Measurements from ENCODE around the gene LYPD8. TPM values are rescaled to one million over a fixed set of nuclear protein-coding genes. Genes with fewer than 3 reads are reported as not detected.
"Not testable (repeated sequence)": the region's sequence is repeated elsewhere in the genome, so short reads cannot be mapped to it uniquely, and the experiment has no call there.

The LYPD8 gene, protein sequence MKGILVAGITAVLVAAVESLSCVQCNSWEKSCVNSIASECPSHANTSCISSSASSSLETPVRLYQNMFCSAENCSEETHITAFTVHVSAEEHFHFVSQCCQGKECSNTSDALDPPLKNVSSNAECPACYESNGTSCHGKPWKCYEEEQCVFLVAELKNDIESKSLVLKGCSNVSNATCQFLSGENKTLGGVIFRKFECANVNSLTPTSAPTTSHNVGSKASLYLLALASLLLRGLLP
- total RNA-seq (2014; rRNA removed; shearing (Covaris generic)): not detected in 2 replicates

DNA sequence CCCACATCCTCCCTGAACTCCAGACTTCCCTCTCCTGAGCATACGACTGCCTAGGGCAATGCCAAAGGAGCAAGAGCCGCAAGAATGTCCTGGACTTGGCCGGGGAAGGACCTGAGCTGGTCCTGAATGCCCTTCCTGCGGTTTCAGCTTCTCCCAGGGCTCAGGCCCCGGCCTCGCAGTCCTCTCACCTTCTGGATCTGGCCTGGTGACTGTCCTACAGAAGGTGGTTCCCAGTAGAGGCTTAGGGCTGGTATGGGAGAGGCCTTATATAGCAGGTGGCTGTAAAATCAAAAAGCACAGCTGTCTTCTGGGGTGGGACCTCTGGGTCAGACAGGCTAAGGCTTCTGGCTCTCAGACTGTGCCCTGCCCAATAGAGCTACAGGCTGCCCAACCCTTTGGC, at the start of gene LYPD8:
TSS of gene LYPD8 (minus strand) at position 243 of the 400 bp plus-strand sequence. CDS start 4,678 bp downstream, outside the sequence.
- no peak for DNase-seq (ENCODE audit: low spot score)
- in situ Hi-C loops (cut with HindIII; ENCODE audit: low sequenced_read_pairs): no loop called here

DNA sequence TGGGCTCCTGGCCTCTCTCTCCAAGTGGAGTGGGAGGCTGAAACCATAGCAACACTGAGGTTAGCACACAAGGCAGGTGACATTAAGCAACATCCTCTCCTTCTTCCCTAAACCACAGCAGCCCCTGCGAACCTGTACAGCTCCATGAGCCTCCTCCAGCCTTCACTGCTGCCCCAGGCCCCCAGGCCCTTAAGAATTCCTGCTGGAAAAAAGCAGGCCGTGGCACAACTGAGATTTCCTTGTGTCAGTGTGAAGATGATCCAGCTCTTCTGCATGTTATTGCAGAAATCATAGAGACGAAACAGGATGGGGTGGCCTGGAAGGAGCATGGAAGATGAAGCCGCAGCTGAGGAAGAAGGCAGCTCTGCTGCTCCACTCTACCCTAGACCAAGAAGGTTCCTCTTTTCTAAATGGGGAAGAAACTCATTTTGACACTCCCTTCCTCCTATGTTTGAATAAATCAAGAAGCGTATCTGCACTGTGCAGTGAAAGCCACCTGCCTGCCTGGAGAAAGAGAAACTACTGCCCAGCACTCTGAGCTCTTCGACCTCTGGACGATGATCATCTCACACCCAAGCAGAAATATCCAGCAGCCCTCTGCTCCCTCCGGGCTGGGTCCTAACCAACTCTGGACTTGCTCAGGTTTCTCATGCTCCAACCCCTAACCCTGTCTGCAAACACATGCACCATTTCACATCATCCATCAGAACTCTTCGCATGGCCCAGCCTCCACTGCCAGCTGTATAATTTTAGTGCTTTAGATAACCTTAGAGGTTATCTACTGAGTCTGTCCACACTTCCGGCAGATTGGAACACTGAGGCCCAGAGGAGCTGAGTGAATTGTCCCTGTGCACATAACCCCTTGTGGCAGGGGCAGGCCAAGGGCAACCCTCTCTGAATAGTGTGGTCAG, 49.5 kb upstream of the LYPD8 start:
- in situ Hi-C loops (cut with HindIII; ENCODE audit: low sequenced_read_pairs): no loop called here

DNA sequence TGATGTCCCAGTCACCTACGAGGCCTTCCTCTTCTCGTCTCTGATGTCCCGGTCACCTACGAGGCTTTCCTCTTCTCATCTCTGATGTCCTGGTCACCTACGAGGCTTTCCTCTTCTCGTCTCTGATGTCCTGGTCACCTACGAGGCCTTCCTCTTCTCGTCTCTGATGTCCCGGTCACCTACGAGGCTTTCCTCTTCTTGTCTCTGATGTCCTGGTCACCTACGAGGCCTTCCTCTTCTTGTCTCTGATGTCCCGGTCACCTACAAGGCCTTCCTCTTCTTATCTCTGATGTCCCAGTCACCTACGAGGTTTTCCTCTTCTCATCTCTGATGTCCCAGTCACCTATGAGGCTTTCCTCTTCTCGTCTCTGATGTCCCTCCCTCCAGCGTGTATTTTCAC, 47.9 kb upstream of the LYPD8 start:
- in situ Hi-C loops (cut with HindIII; ENCODE audit: low sequenced_read_pairs); DNase-seq (ENCODE audit: low spot score): not testable (repeated sequence)

More for the DNA sequence above, 49.5 kb upstream of the LYPD8 start:
- DNase-seq (ENCODE audit: low spot score): no peak

DNA sequence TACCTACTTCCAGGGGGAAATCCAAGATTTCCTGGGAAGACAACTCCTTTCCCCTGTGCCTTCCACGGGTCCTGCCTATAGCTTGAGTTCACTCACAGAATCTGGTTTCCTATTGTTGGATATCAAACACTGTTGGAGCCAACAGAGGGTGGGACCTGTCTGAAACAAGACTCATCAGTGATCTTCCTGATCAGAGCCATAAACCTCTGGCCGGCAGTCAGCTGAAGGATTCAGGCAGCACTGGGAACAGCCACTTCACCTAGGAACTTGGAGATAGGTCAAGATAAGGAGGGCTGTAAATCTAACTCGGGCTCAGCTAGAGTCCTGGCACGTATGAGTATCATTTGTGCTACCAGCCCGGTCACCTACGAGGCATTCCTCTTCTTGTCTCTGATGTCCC, 46.9 kb upstream of the LYPD8 start:
- DNase-seq (ENCODE audit: low spot score): no peak
- in situ Hi-C loops (cut with HindIII; ENCODE audit: low sequenced_read_pairs): no loop called here

DNA sequence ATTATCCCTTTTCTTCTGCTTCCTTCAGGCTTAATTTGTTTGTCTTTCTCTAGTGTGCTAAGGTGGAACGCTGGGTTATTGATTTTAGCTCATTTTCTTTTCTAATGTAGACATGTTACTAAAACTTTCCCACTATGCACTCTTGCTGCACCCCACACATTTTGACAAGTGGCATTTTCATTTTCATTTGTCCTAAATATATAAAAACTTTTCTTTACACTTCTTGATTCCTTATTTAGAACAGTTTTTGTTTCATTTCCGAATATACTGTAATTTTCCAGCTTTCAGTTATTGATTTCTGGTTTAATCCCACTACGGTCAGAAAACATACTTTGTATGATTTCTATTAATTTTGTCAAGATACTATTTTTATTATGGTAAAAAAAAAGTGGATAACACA, 44.9 kb upstream of the LYPD8 start:
- in situ Hi-C loops (cut with HindIII; ENCODE audit: low sequenced_read_pairs): no loop called here
- no peak for DNase-seq (ENCODE audit: low spot score)

DNA sequence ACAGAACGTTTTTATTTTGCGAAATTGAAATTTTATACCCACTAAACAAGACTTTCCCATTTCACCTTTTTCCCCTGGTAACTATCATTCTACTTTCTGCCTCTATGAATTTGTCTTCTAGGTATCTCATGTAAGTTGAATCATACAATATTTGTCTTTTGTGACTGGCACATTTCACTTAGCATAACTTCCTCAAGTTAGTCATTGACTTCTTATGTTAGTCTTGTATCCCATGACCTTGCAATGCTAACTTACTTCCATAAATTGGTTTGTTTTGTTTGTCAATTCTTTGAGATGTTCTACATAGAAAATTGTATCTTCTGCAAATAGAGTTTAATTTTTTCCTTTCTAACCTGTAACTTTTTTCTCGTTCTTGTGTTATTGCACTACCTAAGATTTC, 43.2 kb upstream of the LYPD8 start:
- no peak for DNase-seq (ENCODE audit: low spot score)
- in situ Hi-C loops (cut with HindIII; ENCODE audit: low sequenced_read_pairs): no loop called here

DNA sequence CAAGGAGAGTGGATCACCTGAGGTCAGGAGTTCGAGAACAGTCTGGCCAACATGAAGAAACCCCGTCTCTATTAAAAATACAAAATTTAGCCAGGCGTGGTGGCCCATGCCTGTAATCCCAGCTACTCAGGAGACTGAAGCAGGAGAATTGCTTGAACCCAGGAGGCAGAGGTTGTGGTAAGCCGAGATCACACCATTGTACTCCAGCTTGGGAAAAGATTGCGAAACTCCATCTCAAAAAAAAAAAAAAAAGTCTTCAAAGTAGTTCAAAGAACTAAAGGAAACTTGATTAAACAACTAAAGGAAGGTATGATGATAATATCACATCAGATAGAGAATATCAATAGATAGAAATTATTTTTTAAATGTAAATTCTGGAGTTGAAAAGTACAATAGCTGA, 39.1 kb upstream of the LYPD8 start:
- in situ Hi-C loops (cut with HindIII; ENCODE audit: low sequenced_read_pairs); DNase-seq (ENCODE audit: low spot score): not testable (repeated sequence)

DNA sequence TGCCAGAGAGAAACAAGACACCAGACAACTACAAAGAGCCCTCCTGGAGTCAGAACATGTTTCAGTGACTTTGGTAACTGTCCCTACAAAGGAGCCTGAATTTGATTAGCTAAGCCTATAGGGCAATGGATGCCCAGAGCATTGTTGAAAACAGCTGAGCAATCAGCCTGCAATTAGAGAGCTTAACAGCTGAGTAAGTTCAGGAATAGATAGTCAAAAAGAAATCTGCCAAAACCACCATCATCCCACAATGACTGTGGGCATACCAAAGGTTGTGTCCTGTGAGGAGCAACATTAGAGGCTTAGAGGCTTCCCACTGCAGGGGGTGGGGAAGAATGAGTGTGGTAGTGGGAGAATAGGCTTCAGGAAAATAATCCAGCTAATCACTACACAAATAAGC, 38.0 kb upstream of the LYPD8 start:
- DNase-seq (ENCODE audit: low spot score): no peak

DNA sequence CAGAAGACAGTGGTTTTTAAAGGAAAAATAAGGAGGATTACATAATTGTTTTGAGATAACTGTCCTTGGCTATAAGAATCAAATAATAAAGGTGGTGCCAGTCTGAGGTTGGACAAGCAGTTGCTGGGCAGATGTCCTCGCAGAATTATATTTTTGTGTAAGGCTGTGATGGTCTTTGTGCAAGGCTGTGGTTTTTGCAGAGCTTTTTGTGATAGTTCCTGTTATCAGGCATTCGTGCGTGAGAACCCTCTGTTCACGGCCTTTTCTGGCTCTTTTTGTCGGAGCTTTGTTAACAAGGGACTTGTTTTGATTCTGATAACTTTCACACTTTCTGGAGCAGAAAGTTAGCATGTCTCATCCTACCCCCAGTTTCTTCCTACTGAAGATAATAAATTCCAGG, 36.8 kb upstream of the LYPD8 start:
- in situ Hi-C loops (cut with HindIII; ENCODE audit: low sequenced_read_pairs): no loop called here
- no peak for DNase-seq (ENCODE audit: low spot score)

More for the DNA sequence above, 38.0 kb upstream of the LYPD8 start:
- in situ Hi-C loops (cut with HindIII; ENCODE audit: low sequenced_read_pairs): no loop called here

DNA sequence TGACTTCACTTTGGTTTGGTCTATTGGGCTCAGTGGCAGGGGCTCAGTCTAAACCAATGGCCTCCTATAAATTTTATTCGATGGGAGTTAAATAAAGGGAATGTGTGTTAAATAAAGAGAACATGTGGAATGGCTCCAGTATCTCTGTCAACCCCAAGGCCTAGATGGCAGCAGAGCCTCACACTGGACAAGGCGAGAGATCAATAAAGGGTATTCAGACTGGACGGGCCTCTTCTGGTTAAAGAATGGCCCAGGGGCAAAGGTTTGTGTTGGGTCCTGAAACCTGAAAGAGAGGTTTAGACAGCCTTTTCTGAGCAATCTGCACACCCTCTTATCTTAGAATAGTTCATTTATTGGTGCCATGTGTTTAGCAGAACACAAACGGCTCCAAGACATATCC, 35.5 kb upstream of the LYPD8 start:
- in situ Hi-C loops (cut with HindIII; ENCODE audit: low sequenced_read_pairs): no loop called here
- DNase-seq (ENCODE audit: low spot score): no peak

DNA sequence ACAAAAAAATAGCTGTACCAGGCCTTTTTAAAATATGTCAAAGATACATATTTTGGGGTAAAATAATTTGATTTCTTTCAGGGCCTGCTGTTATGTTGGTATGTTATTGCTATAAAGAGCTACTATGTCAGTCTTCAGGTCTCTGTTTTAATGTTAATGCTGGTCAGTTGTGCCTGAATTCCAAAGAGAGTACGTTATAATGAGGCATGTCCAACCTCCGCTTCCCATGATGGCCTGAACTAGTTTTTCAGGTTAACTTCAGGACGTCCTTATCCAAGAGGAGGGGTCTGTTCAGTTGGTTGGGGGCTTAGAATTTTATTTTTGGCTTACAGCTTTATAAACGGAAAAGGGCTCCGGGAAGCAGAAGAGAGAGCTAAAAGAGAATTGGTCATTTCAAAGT, 34.9 kb upstream of the LYPD8 start:
- in situ Hi-C loops (cut with HindIII; ENCODE audit: low sequenced_read_pairs): no loop called here
- no peak for DNase-seq (ENCODE audit: low spot score)

DNA sequence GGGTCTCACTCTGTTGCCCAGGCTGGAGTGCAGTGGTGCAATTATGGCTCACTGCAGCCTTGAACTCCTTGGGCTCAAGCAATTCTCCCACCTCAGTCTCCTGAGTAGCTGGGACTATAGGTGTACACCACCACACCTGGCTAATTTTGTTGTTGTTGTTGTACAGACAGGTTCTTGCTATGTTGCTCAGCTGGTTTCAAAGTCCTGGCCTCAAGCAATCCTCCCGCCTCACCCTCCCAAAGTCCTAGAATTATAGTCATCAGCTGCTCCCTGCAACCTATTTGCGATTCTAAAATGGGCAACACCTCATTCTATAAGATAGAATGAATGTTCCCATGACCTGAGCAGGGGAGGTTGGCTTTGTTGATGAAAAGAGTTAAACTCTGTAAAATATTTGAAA, 33.8 kb upstream of the LYPD8 start:
- DNase-seq (ENCODE audit: low spot score); in situ Hi-C loops (cut with HindIII; ENCODE audit: low sequenced_read_pairs): not testable (repeated sequence)

DNA sequence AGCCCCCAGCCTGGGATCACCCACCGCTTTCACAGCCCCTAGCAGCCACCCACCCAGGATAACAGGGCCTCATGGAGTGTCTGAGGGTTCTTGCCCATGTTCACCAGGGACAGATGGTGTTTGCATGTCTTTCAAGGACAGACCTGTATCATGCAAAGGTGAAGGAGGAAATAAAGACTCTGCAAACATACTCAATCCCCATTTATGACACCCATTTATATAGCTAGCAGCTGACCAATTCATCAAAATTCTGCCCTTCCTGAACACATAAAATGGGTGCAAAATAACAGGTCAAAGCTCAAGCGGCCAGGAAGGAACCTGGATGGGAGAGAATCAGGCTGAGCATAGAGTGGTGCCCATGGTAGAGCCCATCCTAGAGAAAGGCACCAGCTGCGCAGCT, 32.8 kb upstream of the LYPD8 start:
- in situ Hi-C loops (cut with HindIII; ENCODE audit: low sequenced_read_pairs): no loop called here

DNA sequence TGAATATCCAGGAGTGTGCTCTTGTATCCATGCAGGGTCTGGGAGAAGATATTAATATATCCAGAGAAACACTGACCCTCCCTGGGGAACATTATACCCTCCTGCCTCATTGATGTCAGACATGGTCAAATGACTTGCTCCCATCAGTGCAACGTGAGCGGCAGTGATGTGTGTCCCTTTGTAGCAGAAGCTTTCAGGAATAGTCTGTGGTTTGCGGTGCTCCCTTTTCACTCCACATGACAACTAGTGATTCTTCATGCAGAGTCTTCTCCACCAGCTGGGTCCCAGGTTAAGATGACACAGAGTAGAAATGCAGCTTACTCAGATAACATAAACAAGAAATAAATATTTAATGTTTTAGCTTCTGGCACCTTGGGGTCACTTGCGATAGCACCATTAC, 31.9 kb upstream of the LYPD8 start:
- in situ Hi-C loops (cut with HindIII; ENCODE audit: low sequenced_read_pairs): no loop called here
- DNase-seq (ENCODE audit: low spot score): no peak

More for the DNA sequence above, 32.8 kb upstream of the LYPD8 start:
- no peak for DNase-seq (ENCODE audit: low spot score)

DNA sequence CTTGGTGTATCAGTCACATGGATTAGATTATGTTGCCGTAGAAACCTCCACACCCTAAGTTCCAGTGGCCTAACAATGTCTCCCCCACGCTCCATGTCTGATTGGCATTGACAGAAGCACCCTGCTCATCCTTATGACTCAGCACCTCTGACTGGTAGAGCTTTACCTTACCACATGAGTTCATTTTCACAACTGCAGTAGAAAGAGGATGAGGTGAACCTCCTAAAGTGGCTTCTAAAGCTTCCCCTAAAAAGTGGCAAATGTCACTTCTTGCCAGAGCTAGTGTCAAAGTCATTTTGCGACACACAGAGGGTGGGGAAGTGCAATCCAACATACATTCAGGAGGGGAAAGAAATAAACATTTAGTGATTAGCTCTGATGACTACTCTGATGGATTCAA, 30.6 kb upstream of the LYPD8 start:
- in situ Hi-C loops (cut with HindIII; ENCODE audit: low sequenced_read_pairs): no loop called here
- DNase-seq (ENCODE audit: low spot score): no peak

DNA sequence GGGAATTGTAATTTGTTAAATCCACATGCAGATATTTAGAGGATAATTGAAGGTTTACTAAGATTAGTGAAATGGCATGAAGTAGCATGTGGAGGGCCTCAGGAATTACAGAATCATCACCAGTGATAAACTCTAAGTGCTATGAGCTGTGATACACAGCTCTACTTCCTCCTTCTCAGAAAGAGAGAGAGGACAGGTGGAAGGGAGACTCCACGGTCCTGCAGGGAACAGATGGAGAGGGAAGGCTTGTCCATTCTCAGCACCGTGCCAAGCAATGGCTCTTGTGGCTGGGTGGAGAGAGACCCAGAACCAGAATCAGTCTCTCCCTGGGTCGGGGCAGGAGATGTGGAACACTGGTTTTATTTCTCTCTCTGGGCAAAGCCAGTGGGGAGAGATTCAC, 27.8 kb upstream of the LYPD8 start:
- in situ Hi-C loops (cut with HindIII; ENCODE audit: low sequenced_read_pairs): no loop called here
- peak; percentile 65 for DNase-seq (ENCODE audit: low spot score)

DNA sequence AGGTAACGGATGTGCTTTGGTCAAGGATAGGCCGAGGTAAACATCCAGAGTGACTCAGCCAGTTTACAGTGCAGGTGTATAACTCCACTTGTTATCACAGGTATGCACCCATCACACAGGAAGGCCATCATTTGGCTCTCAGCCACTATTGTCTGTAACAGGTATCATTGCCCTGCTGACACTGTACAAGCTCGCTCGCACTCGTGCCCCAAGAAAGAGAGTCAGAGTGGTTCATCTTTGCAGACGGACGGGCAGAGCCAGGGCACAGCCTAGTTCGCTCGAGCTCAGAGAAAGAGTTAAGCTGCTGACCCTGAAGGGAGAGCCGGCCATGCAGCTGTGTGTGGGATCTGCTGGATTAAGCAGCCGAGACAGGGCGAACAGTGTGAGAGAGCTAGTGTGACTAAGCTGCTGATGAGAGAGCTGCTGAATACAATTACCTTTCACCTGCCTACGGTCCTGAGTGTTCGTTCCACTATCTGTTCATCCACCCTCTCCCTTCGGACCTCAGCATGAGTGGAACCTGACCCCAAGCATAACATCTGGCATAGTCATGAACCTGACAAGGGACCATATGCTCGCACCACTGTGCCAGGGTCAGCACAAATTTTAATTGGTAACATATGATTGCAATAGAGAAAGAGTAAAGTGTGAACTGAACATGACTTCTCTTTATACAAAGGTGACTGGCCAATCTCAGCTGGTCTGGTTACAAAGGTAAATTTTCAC, 27.0 kb upstream of the LYPD8 start:
- in situ Hi-C loops (cut with HindIII; ENCODE audit: low sequenced_read_pairs): no loop called here
- no peak for DNase-seq (ENCODE audit: low spot score)

DNA sequence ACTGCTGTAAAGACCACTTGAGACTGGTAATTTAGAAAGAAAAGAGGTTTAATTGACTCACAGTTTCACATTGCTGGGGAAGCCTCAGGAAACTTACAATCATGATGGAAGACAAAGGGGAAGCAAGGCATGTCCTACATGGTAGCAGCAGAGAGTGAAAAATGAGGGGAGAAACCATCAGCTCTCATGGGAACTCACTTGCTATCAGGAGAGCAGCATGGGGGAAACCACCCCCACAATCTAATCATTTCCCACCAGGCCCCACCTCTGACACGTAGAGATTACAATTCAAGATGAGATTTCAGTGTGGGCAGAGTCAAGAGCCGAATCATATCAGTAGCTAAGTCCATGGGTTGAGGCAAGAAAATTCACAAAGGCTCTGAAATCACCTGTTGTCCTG, 23.8 kb upstream of the LYPD8 start:
- in situ Hi-C loops (cut with HindIII; ENCODE audit: low sequenced_read_pairs): no loop called here
- no peak for DNase-seq (ENCODE audit: low spot score)

DNA sequence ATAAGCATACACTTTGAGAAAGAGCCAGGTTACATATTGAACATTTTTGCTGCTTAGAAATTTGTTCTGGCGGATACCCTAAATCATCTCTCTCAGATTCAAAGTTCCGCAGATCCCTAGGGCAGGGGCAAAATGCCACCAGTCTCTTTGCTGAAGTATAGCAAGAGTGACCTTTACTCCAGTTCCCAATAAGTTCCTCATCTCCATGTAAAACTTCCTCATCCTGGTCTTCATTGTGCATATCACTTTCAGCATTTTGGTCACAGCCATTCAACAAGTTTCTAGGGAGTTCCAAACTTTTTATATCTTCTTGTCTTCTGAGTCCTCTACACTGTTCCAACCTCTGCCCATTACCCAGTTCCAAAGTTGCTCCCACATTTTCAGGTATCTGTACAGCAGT, 23.3 kb upstream of the LYPD8 start:
- in situ Hi-C loops (cut with HindIII; ENCODE audit: low sequenced_read_pairs): no loop called here
- no peak for DNase-seq (ENCODE audit: low spot score)

DNA sequence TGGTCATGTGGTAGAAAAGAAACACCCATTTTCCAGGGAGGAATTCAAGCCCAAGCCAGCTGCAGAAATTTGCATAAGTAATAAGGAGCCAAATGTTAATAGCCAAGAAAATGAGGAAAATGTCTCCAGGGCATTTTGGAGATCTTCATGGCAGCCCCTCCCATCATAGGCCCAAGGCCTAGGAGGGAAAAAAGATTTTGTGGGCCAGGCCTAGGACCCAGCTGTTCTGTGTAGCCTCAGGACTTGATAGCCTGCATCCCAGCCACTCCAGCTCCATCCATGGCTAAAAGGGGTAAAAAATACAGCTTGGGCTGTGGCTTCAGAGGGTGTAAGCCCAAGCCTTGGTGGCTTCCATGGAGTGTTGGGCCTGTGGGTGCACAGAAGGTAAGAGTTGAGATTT, 21.4 kb upstream of the LYPD8 start:
- in situ Hi-C loops (cut with HindIII; ENCODE audit: low sequenced_read_pairs): no loop called here
- no peak for DNase-seq (ENCODE audit: low spot score)
